Measurements from ENCODE around the gene GLP2R.

The GLP2R gene

GRCh38 chr17:9907131-9907530 lies 81.4 kb downstream of the GLP2R start:
- no peak for DNase-seq (ENCODE audit: low read depth)
- TF ChIP-seq CTCF (IDR thresholded peaks at IDR 0.05; ENCODE audit: low read depth, low read length, missing control alignments): no peak
- H3K4me3 ChIP-seq (ENCODE audit: low read depth, low read length): no peak overlapping the region

- H3K4me3 ChIP-seq (ENCODE audit: low read depth, low read length): no peak overlapping the region
- DNase-seq (ENCODE audit: low read depth): no peak
- TF ChIP-seq CTCF (IDR thresholded peaks at IDR 0.05; ENCODE audit: low read depth, low read length, missing control alignments): no peak
These were observed 82.3 kb downstream of the GLP2R start for GRCh38 chr17:9907883-9908648.

GRCh38 chr17:9908649-9909042 lies 82.9 kb downstream of the GLP2R start:
- DNase-seq (ENCODE audit: low read depth): no peak
- no peak for TF ChIP-seq CTCF (IDR thresholded peaks at IDR 0.05; ENCODE audit: low read depth, low read length, missing control alignments)
- H3K4me3 ChIP-seq (ENCODE audit: low read depth, low read length): no peak overlapping the region

GRCh38 chr17:9911089-9911488 lies 85.4 kb downstream of the GLP2R start:
- H3K4me3 ChIP-seq (ENCODE audit: low read depth, low read length): no peak overlapping the region
- no peak for DNase-seq (ENCODE audit: low read depth)
- no peak for TF ChIP-seq CTCF (IDR thresholded peaks at IDR 0.05; ENCODE audit: low read depth, low read length, missing control alignments)

GRCh38 chr17:9912121-9913099 lies 86.7 kb downstream of the GLP2R start:
- H3K4me3 ChIP-seq (ENCODE audit: low read depth, low read length): no peak overlapping the region
- no peak for TF ChIP-seq CTCF (IDR thresholded peaks at IDR 0.05; ENCODE audit: low read depth, low read length, missing control alignments)
- no peak for DNase-seq (ENCODE audit: low read depth)

GRCh38 chr17:9913476-9913875 lies 87.8 kb downstream of the GLP2R start:
- no peak overlapping the region for H3K4me3 ChIP-seq (ENCODE audit: low read depth, low read length)
- TF ChIP-seq CTCF (IDR thresholded peaks at IDR 0.05; ENCODE audit: low read depth, low read length, missing control alignments): no peak
- DNase-seq (ENCODE audit: low read depth): no peak
